Measurements from ENCODE around the gene PARD6G. TPM values are rescaled to one million over a fixed set of nuclear protein-coding genes. Genes with fewer than 3 reads are reported as not detected.
A peak's percentile ranks its signal among the peaks of the same experiment; 100 is the strongest.

PARD6G gene
- total and polyA plus RNA-seq, 4 experiments from 2014 or later, result 0.13 to 1.3 (median 0.28) TPM; not detected in 1

- H3K9me3 ChIP-seq (ENCODE audit: control insufficient read depth in 1 of 2, low read length in 2 of 2), result peaks cover 0 to 8% of the 10 kb centered on the region in 2 donors
- H3K4me3 ChIP-seq (ENCODE audit: low read length in 2 of 2), result no peak overlapping the region
- H3K4me3 Mint-ChIP-seq, result peak overlapping the region in 7 of 8 donors; percentile 23 to 58 (median 44)
- peaks cover 0 to 16% (median 14%) of the 10 kb centered on the region in 8 donors for H3K9me3 Mint-ChIP-seq
- POLR2A ChIA-PET (ENCODE audit: partially characterized antibody), result no interaction called here
- no peak overlapping the region for H3K27ac Mint-ChIP-seq
- H3K27ac ChIP-seq (ENCODE audit: low read depth, low read length), result no peak overlapping the region
- H3K36me3 Mint-ChIP-seq, result no peaks in the 10 kb centered on the region
- peaks cover 9 to 22% of the 10 kb centered on the region in 2 donors for H3K27me3 Mint-ChIP-seq
- no peaks in the 10 kb centered on the region for H3K27me3 ChIP-seq (ENCODE audit: insufficient read depth, low read length)
- CTCF ChIA-PET (ENCODE audit: partially characterized antibody), result interaction anchor here (0.6 to 5.4 kb wide), 9 partner anchors 7 to 198 kb away, joined by 3 to 40 read pairs (median 3); no protein-coding TSS in a partner anchor
- DNase-seq, result peak in 2 of 5 donors; percentile 29 to 37
- H3K4me1 Mint-ChIP-seq, result peaks cover 0 to 2% (median under 1%) of the 10 kb centered on the region in 4 donors
- H3K36me3 ChIP-seq (ENCODE audit: insufficient read depth, low read length), result no peaks in the 10 kb centered on the region
- no peaks in the 10 kb centered on the region for H3K4me1 ChIP-seq (ENCODE audit: insufficient read depth, low read length)
- intact Hi-C loops (cut with micrococcal nuclease), result no loop called here
These were observed 87.3 kb downstream of the PARD6G start for GRCh38 chr18:80159713-80160636.

GRCh38 chr18:80158365-80158764, 88.9 kb downstream of the PARD6G start:
- intact Hi-C loops (cut with micrococcal nuclease), result no loop called here
- Histone ChIP-seq H3K9me3 (ENCODE audit: control insufficient read depth in 1 of 2, low read length in 2 of 2) (no peaks in the 10 kb centered on the region), H3K27ac (ENCODE audit: low read depth, low read length) (no peak overlapping the region), H3K36me3 (ENCODE audit: insufficient read depth, low read length) (no peaks in the 10 kb centered on the region), H3K27me3 (ENCODE audit: insufficient read depth, low read length) (no peaks in the 10 kb centered on the region), H3K4me3 (ENCODE audit: low read length in 2 of 2) (no peak overlapping the region), H3K4me1 (ENCODE audit: insufficient read depth, low read length) (no peaks in the 10 kb centered on the region)
- DNase-seq, result no peak
- H3K4me3 Mint-ChIP-seq, result no peak overlapping the region
- CTCF ChIA-PET (ENCODE audit: partially characterized antibody), result interaction anchor here (1.2 to 5.4 kb wide), 8 partner anchors 9 to 98 kb away, joined by 3 to 40 read pairs (median 7); no protein-coding TSS in a partner anchor
- peaks cover 4 to 7% (median 7%) of the 10 kb centered on the region in 4 donors for H3K4me1 Mint-ChIP-seq
- H3K9me3 Mint-ChIP-seq, result peaks cover 0 to 4% (median 0%) of the 10 kb centered on the region in 8 donors
- H3K27ac Mint-ChIP-seq, result no peak overlapping the region
- POLR2A ChIA-PET (ENCODE audit: partially characterized antibody), result no interaction called here
- no peaks in the 10 kb centered on the region for H3K36me3 Mint-ChIP-seq
- H3K27me3 Mint-ChIP-seq, result peaks cover 9 to 22% of the 10 kb centered on the region in 2 donors

GRCh38 chr18:80157708-80158343, 89.5 kb downstream of the PARD6G start:
- peaks cover 9 to 17% of the 10 kb centered on the region in 2 donors for H3K27me3 Mint-ChIP-seq
- H3K4me1 Mint-ChIP-seq, result peaks cover 4 to 7% (median 7%) of the 10 kb centered on the region in 4 donors
- peaks cover 0 to 4% (median 0%) of the 10 kb centered on the region in 8 donors for H3K9me3 Mint-ChIP-seq
- no peak overlapping the region for H3K27ac Mint-ChIP-seq
- ChIA-PET CTCF (ENCODE audit: partially characterized antibody) (interaction anchor here (1.2 to 5.4 kb wide), 8 partner anchors 10 to 99 kb away, joined by 4 to 40 read pairs (median 7); no protein-coding TSS in a partner anchor), POLR2A (ENCODE audit: partially characterized antibody) (no interaction called here)
- no peaks in the 10 kb centered on the region for H3K4me1 ChIP-seq (ENCODE audit: insufficient read depth, low read length)
- no peaks in the 10 kb centered on the region for H3K27me3 ChIP-seq (ENCODE audit: insufficient read depth, low read length)
- H3K9me3 ChIP-seq (ENCODE audit: control insufficient read depth in 1 of 2, low read length in 2 of 2), result no peaks in the 10 kb centered on the region
- no peak overlapping the region for H3K4me3 ChIP-seq (ENCODE audit: low read length in 2 of 2)
- H3K36me3 Mint-ChIP-seq, result no peaks in the 10 kb centered on the region
- H3K4me3 Mint-ChIP-seq, result no peak overlapping the region
- intact Hi-C loops (cut with micrococcal nuclease), result no loop called here
- H3K27ac ChIP-seq (ENCODE audit: low read depth, low read length), result no peak overlapping the region
- peak; percentile 47 to 75 (median 56) for DNase-seq
- no peaks in the 10 kb centered on the region for H3K36me3 ChIP-seq (ENCODE audit: insufficient read depth, low read length)

GRCh38 chr18:80154293-80154692, 93.0 kb downstream of the PARD6G start:
- H3K27ac Mint-ChIP-seq, result peak overlapping the region in 1 of 7 donors; percentile 65
- POLR2A ChIA-PET (ENCODE audit: partially characterized antibody), result no interaction called here
- DNase-seq, result peak in 2 of 5 donors; percentile 24 to 36
- peaks cover 2 to 4% of the 10 kb centered on the region in 2 donors for H3K27me3 Mint-ChIP-seq
- no peaks in the 10 kb centered on the region for H3K9me3 Mint-ChIP-seq
- no peak overlapping the region for H3K4me3 ChIP-seq (ENCODE audit: low read length in 2 of 2)
- H3K27me3 ChIP-seq (ENCODE audit: insufficient read depth, low read length), result no peaks in the 10 kb centered on the region
- peaks cover 0 to under 1% of the 10 kb centered on the region in 2 donors for H3K36me3 Mint-ChIP-seq
- intact Hi-C loops (cut with micrococcal nuclease), result no loop called here
- H3K4me1 Mint-ChIP-seq, result peaks cover 4 to 8% (median 6%) of the 10 kb centered on the region in 4 donors
- H3K9me3 ChIP-seq (ENCODE audit: control insufficient read depth in 1 of 2, low read length in 2 of 2), result no peaks in the 10 kb centered on the region
- H3K27ac ChIP-seq (ENCODE audit: low read depth, low read length), result no peak overlapping the region
- H3K36me3 ChIP-seq (ENCODE audit: insufficient read depth, low read length), result no peaks in the 10 kb centered on the region
- H3K4me1 ChIP-seq (ENCODE audit: insufficient read depth, low read length), result no peaks in the 10 kb centered on the region
- CTCF ChIA-PET (ENCODE audit: partially characterized antibody), result no interaction called here
- H3K4me3 Mint-ChIP-seq, result no peak overlapping the region

- intact Hi-C loops (cut with micrococcal nuclease), result loop anchor here (5.0 kb wide), 1 partner anchor 162 kb away; the partner anchor contains the start of gene TXNL4A
- no peak overlapping the region for H3K4me3 Mint-ChIP-seq
- H3K27ac Mint-ChIP-seq, result no peak overlapping the region
These were observed 97.6 kb downstream of the PARD6G start for GRCh38 chr18:80149667-80150066.

GRCh38 chr18:80148326-80149199, 98.8 kb downstream of the PARD6G start:
- Mint-ChIP-seq H3K27ac (peak overlapping the region in 1 of 7 donors; percentile 61), H3K36me3 (peaks cover 1 to 4% of the 10 kb centered on the region in 2 donors), H3K9me3 (no peaks in the 10 kb centered on the region), H3K4me3 (peak overlapping the region; percentile 84 to 94 (median 86)), H3K4me1 (peaks cover 5 to 34% (median 14%) of the 10 kb centered on the region in 4 donors), H3K27me3 (peaks cover 6 to 11% of the 10 kb centered on the region in 2 donors)
- intact Hi-C loops (cut with micrococcal nuclease), result loop anchor here (5.0 kb wide), 1 partner anchor 161 kb away; the partner anchor contains the start of gene TXNL4A
- ChIA-PET POLR2A (ENCODE audit: partially characterized antibody) (no interaction called here), CTCF (ENCODE audit: partially characterized antibody) (no interaction called here)
- Histone ChIP-seq H3K27me3 (ENCODE audit: insufficient read depth, low read length) (peaks cover 4% of the 10 kb centered on the region), H3K4me3 (ENCODE audit: low read length in 2 of 2) (no peak overlapping the region), H3K27ac (ENCODE audit: low read depth, low read length) (no peak overlapping the region), H3K4me1 (ENCODE audit: insufficient read depth, low read length) (peaks cover 15% of the 10 kb centered on the region), H3K36me3 (ENCODE audit: insufficient read depth, low read length) (no peaks in the 10 kb centered on the region), H3K9me3 (ENCODE audit: control insufficient read depth in 1 of 2, low read length in 2 of 2) (no peaks in the 10 kb centered on the region)
- DNase-seq, result no peak

More at GRCh38 chr18:80149667-80150066, 97.6 kb downstream of the PARD6G start:
- peaks cover 15% of the 10 kb centered on the region for H3K4me1 ChIP-seq (ENCODE audit: insufficient read depth, low read length)
- H3K9me3 ChIP-seq (ENCODE audit: control insufficient read depth in 1 of 2, low read length in 2 of 2), result no peaks in the 10 kb centered on the region
- peaks cover 6 to 11% of the 10 kb centered on the region in 2 donors for H3K27me3 Mint-ChIP-seq
- H3K36me3 ChIP-seq (ENCODE audit: insufficient read depth, low read length), result no peaks in the 10 kb centered on the region
- H3K27me3 ChIP-seq (ENCODE audit: insufficient read depth, low read length), result peaks cover 4% of the 10 kb centered on the region
- POLR2A ChIA-PET (ENCODE audit: partially characterized antibody), result no interaction called here
- H3K27ac ChIP-seq (ENCODE audit: low read depth, low read length), result no peak overlapping the region
- DNase-seq, result no peak
- no peaks in the 10 kb centered on the region for H3K9me3 Mint-ChIP-seq
- H3K36me3 Mint-ChIP-seq, result peaks cover 1 to 4% of the 10 kb centered on the region in 2 donors
- H3K4me3 ChIP-seq (ENCODE audit: low read length in 2 of 2), result no peak overlapping the region
- CTCF ChIA-PET (ENCODE audit: partially characterized antibody), result no interaction called here
- H3K4me1 Mint-ChIP-seq, result peaks cover 10 to 41% (median 19%) of the 10 kb centered on the region in 4 donors

All from CD4-positive, alpha-beta memory T cell (primary cell).